ENCODE data around the gene TENM4. TPM values are rescaled to one million over a fixed set of nuclear protein-coding genes. Genes with fewer than 3 reads are reported as not detected.

Gene TENM4
- total RNA-seq, 1 donor from 2014 or later: 5.1 TPM

GRCh38 chr11:79276736-79277325 lies 164.0 kb downstream of the TENM4 start:
- Histone ChIP-seq H3K4me3 (no peak overlapping the region), H3K79me2 (ENCODE audit: low read depth) (no peaks in the 10 kb centered on the region), H3K4me2 (no peak overlapping the region), H4K20me1 (ENCODE audit: low read depth) (no peaks in the 10 kb centered on the region), H3K27me3 (no peaks in the 10 kb centered on the region), H3K9ac (no peak overlapping the region), H3K36me3 (no peaks in the 10 kb centered on the region), H3F3A (ENCODE audit: low read depth) (peaks cover 9% of the 10 kb centered on the region), H3K27ac (no peak overlapping the region), H3K4me1 (peaks cover 16% of the 10 kb centered on the region), H2AFZ (replicated peaks) (no peak overlapping the region), H3K9me3 (ENCODE audit: low read depth) (no peaks in the 10 kb centered on the region)
- Mint-ChIP-seq H3K27me3 (ENCODE audit: insufficient read depth, low read depth) (peaks cover 7% of the 10 kb centered on the region), H3K4me3 (no peak overlapping the region), H3K4me1 (peaks cover 48% of the 10 kb centered on the region), H3K27ac (peak overlapping the region; percentile 16), H3K9me3 (no peaks in the 10 kb centered on the region), H3K36me3 (peaks cover 1% of the 10 kb centered on the region)
- no peak for DNase-seq (ENCODE audit: low spot score)
- no peak for TF ChIP-seq CTCF (IDR thresholded peaks at IDR 0.05)
- no peak for TF ChIP-seq EZH2phosphoT487 (IDR thresholded peaks at IDR 0.05)
- no peak for TF ChIP-seq EZH2 (IDR thresholded peaks at IDR 0.05)

- no peaks in the 10 kb centered on the region for H3K27me3 ChIP-seq
- H3K9me3 Mint-ChIP-seq: no peaks in the 10 kb centered on the region
- H3K9me3 ChIP-seq (ENCODE audit: low read depth): no peaks in the 10 kb centered on the region
- H3K4me3 Mint-ChIP-seq: no peak overlapping the region
- no peak overlapping the region for H3K9ac ChIP-seq
- peaks cover 51% of the 10 kb centered on the region for H3K4me1 Mint-ChIP-seq
- peaks cover 16% of the 10 kb centered on the region for H3F3A ChIP-seq (ENCODE audit: low read depth)
- no peak overlapping the region for H3K27ac ChIP-seq
- no peak overlapping the region for H3K4me2 ChIP-seq
- TF ChIP-seq EZH2phosphoT487 (IDR thresholded peaks at IDR 0.05): no peak
- TF ChIP-seq EZH2 (IDR thresholded peaks at IDR 0.05): no peak
- no peak for TF ChIP-seq CTCF (IDR thresholded peaks at IDR 0.05)
- H3K36me3 Mint-ChIP-seq: no peaks in the 10 kb centered on the region
- no peak overlapping the region for H3K4me3 ChIP-seq
- H3K27me3 Mint-ChIP-seq (ENCODE audit: insufficient read depth, low read depth): peaks cover 7% of the 10 kb centered on the region
- peaks cover 31% of the 10 kb centered on the region for H3K4me1 ChIP-seq
- H3K36me3 ChIP-seq: no peaks in the 10 kb centered on the region
- no peak for DNase-seq (ENCODE audit: low spot score)
- H3K27ac Mint-ChIP-seq: no peak overlapping the region
- H4K20me1 ChIP-seq (ENCODE audit: low read depth): no peaks in the 10 kb centered on the region
- no peaks in the 10 kb centered on the region for H3K79me2 ChIP-seq (ENCODE audit: low read depth)
- no peak overlapping the region for H2AFZ ChIP-seq (replicated peaks)
Measured at GRCh38 chr11:79274636-79275331, 166.0 kb downstream of the TENM4 start.

GRCh38 chr11:79273781-79274180 lies 167.0 kb downstream of the TENM4 start:
- Histone ChIP-seq H3K79me2 (ENCODE audit: low read depth) (no peaks in the 10 kb centered on the region), H3K4me1 (peaks cover 38% of the 10 kb centered on the region), H3F3A (ENCODE audit: low read depth) (peaks cover 26% of the 10 kb centered on the region), H3K4me2 (no peak overlapping the region), H4K20me1 (ENCODE audit: low read depth) (no peaks in the 10 kb centered on the region), H2AFZ (replicated peaks) (no peak overlapping the region), H3K27ac (no peak overlapping the region), H3K36me3 (no peaks in the 10 kb centered on the region), H3K4me3 (no peak overlapping the region), H3K9ac (no peak overlapping the region), H3K9me3 (ENCODE audit: low read depth) (no peaks in the 10 kb centered on the region), H3K27me3 (no peaks in the 10 kb centered on the region)
- peak overlapping the region; percentile 69 for H3K27ac Mint-ChIP-seq
- DNase-seq (ENCODE audit: low spot score): peak; percentile 51
- peaks cover 53% of the 10 kb centered on the region for H3K4me1 Mint-ChIP-seq
- no peak overlapping the region for H3K4me3 Mint-ChIP-seq
- H3K9me3 Mint-ChIP-seq: no peaks in the 10 kb centered on the region
- H3K27me3 Mint-ChIP-seq (ENCODE audit: insufficient read depth, low read depth): peaks cover 4% of the 10 kb centered on the region
- no peak for TF ChIP-seq EZH2phosphoT487 (IDR thresholded peaks at IDR 0.05)
- no peak for TF ChIP-seq CTCF (IDR thresholded peaks at IDR 0.05)
- no peak for TF ChIP-seq EZH2 (IDR thresholded peaks at IDR 0.05)
- no peaks in the 10 kb centered on the region for H3K36me3 Mint-ChIP-seq

All from neural progenitor cell (in vitro differentiated cells).